GM12878 (cell line): Measurements from ENCODE around the gene LRRC55. TPM values are rescaled to one million over a fixed set of nuclear protein-coding genes. Genes with fewer than 3 reads are reported as not detected.

Experiments
- ATAC-seq: fragments of 200-7000 bp; cut with Tn5 transposase; 3 replicates; pipeline ENCODE4 v1.9.1; 2020; ENCODE audit warnings: mild to moderate bottlenecking, moderate library complexity
- BruUV-seq: library from RNA; stranded (reverse); fragments of 400-500 nt; replicated peaks from 2 replicates; lab custom pipeline; 2021; lab: Mats Ljungman, UMichigan
- CTCF ChIA-PET: fragments of 300-600 bp; sonication (Branson Sonifier 250); formaldehyde crosslinking; extraction: SDS; loops from one replicate; lab custom pipeline; 2021; ENCODE audit warnings: inconsistent platforms; lab: Yijun Ruan, JAX
- POLR2A ChIA-PET: fragments of 350-600 bp; formaldehyde crosslinking; extraction: SDS; loops from one replicate; lab custom pipeline; 2021; ENCODE audit warnings: inconsistent platforms; lab: Charles Lee
- RAD21 ChIA-PET: fragments of 300-600 bp; sonication (Branson Sonifier 250); formaldehyde crosslinking; loops from one replicate; lab custom pipeline; 2023; ENCODE audit warnings: antibody characterized with exemption; ENCODE audit not compliant: unreplicated experiment; lab: Charles Lee
- SMC1A ChIA-PET: fragments of 300-600 bp; sonication (Branson Sonifier 250); formaldehyde crosslinking; loops from one replicate; lab custom pipeline; 2023; ENCODE audit not compliant: unreplicated experiment, uncharacterized antibody; lab: Charles Lee
- DNase-seq: peaks from one replicate; pipeline ENCODE4 v3.0.0-alpha.2; 2011; ENCODE audit warnings: low read depth, low spot score
- FAIRE-seq: peaks from 3 replicates; lab custom pipeline; 2011; peaks lifted over from hg19 to GRCh38; lab: Jason Lieb, UNC
- H2AFZ ChIP-seq: 2 replicates; pipeline ENCODE4 v1.6.0; 2011; ENCODE audit warnings: low read depth, low read length, control low read depth; ENCODE audit not compliant: control insufficient read depth
- H3K27ac ChIP-seq: 2 replicates; pipeline ENCODE4 v1.5.1; 2011; ENCODE audit warnings: control low read depth; ENCODE audit not compliant: control insufficient read depth, insufficient read depth
- H3K27me3 ChIP-seq, 2 experiments: replicated peaks in 1 of 2; 2 replicates each; pipeline versions ENCODE4 v1.6.0 to v1.6.1; 2011; ENCODE audit warnings: low read length in 1 of 2; ENCODE audit not compliant: control insufficient read depth in 2 of 2, insufficient read depth in 2 of 2
- H3K36me3 ChIP-seq, 2 experiments: 2 replicates each; pipeline ENCODE4 v1.5.1; 2011; ENCODE audit warnings: low read length in 1 of 2; ENCODE audit not compliant: control insufficient read depth in 2 of 2, insufficient read depth in 2 of 2
- H3K4me1 ChIP-seq: 2 replicates; pipeline ENCODE4 v1.6.1; 2011; ENCODE audit warnings: mild to moderate bottlenecking, low read length, moderate library complexity, mixed read lengths; ENCODE audit not compliant: control insufficient read depth, insufficient read depth
- H3K4me2 ChIP-seq: 2 replicates; pipeline ENCODE4 v1.6.0; 2011; ENCODE audit warnings: control low read depth; ENCODE audit not compliant: control insufficient read depth, insufficient read depth
- H3K4me3 ChIP-seq: fragments of 200-600 bp; sonication (generic); 2 replicates; pipeline ENCODE4 v1.5.1; 2016
- H3K79me2 ChIP-seq: 2 replicates; pipeline ENCODE4 v1.6.0; 2011; ENCODE audit warnings: low read length; ENCODE audit not compliant: control insufficient read depth, insufficient read depth
- H3K9ac ChIP-seq: 2 replicates; pipeline ENCODE4 v1.8.0; 2011; ENCODE audit warnings: low read length, control low read depth, mixed read lengths; ENCODE audit not compliant: control insufficient read depth, insufficient read depth
- H3K9me3 ChIP-seq: replicated peaks from 3 replicates; pipeline ENCODE4 v1.5.1; 2011; ENCODE audit warnings: mild to moderate bottlenecking, low read length; ENCODE audit not compliant: control insufficient read depth, insufficient read depth
- H4K20me1 ChIP-seq: 2 replicates; pipeline ENCODE4 v1.6.0; 2011; ENCODE audit not compliant: control insufficient read depth, insufficient read depth
- BHLHE40 ChIP-seq, 2 experiments: fragments of 450-650 bp in 1 of 2; IDR thresholded peaks; 2 replicates each; pipeline ENCODE4 v1.6.1; 2011 to 2017; ENCODE audit warnings: low read depth in 2 of 2, borderline replicate concordance in 1 of 2, improper control_type of control experiment in 1 of 2, low read length in 1 of 2, mild to moderate bottlenecking in 1 of 2
- CHD4 ChIP-seq: fragments of 200-600 bp; sonication (generic); IDR thresholded peaks from 2 replicates; pipeline ENCODE4 v1.6.1; 2016; ENCODE audit warnings: mild to moderate bottlenecking
- HCFC1 ChIP-seq: fragments of 150-350 bp; IDR thresholded peaks from 2 replicates; pipeline ENCODE4 v1.6.1; 2014; ENCODE audit warnings: low read length
- MTA2 ChIP-seq: fragments of 450-650 bp; IDR thresholded peaks from 2 replicates; pipeline ENCODE4 v1.6.1; 2016; ENCODE audit warnings: low read depth, mild to moderate bottlenecking, moderate library complexity
- PAX8 ChIP-seq: fragments of 450-650 bp; IDR thresholded peaks from 2 replicates; pipeline ENCODE4 v1.6.1; 2017; ENCODE audit warnings: mild to moderate bottlenecking, moderate library complexity
- RFX5 ChIP-seq: IDR thresholded peaks from 2 replicates; pipeline ENCODE4 v1.6.1; 2011; ENCODE audit warnings: low read depth, low read length, improper control_type of control experiment
- ZNF207 ChIP-seq: fragments of 450-650 bp; IDR thresholded peaks from 2 replicates; pipeline ENCODE4 v1.6.1; 2014; ENCODE audit warnings: antibody characterized with exemption, mild to moderate bottlenecking, borderline replicate concordance
- ZNF274 ChIP-seq: IDR thresholded peaks from one replicate; pipeline ENCODE4 v1.8.0; 2011; ENCODE audit not compliant: insufficient read length, insufficient read depth
- WGBS: methylation state at CpG from one replicate; pipeline ENCODE4 v1.1.6; 2016; ENCODE audit warnings: low lambda C conversion rate; ENCODE audit not compliant: insufficient replicate concordance, insufficient coverage; ENCODE audit errors: missing lambda C conversion rate; 5-methylcytosine and 5-hydroxymethylcytosine counted together
- in situ Hi-C: fragments of 300-500 bp; cut with MboI; formaldehyde crosslinking; loops from 9 replicates; pipeline ENCODE4 v1.14.3; 2018; ENCODE audit warnings: mixed read lengths
- intact Hi-C: fragments of 100-400 bp; cut with micrococcal nuclease; formaldehyde crosslinking; loops from one replicate; pipeline ENCODE4 v1.14.2; 2022; ENCODE audit not compliant: unreplicated experiment
- polyA plus RNA-seq, 11 experiments: library from polyadenylated mRNA; depleted of rRNA in 4 of 11; unstranded in 6 of 11; stranded (reverse) in 5 of 11; fragments of >200 nt; fragmentation: Nextera tagmentation in 4 of 11; fragmentation: Illumina TruSeq in 1 of 11; extraction: Ambion mirVana in 4 of 11; extraction: Trizol in 1 of 11; gene quantifications; 1 replicate in 1 of 11; 2 replicates in 10 of 11; pipeline versions ENCODE4 v1.2.1 to v1.2.3, GENCODE V29; 2011 to 2016; ENCODE audit warnings: inconsistent platforms in 2 of 11, missing spikeins in 2 of 11, low read depth in 1 of 11
- total RNA-seq, 4 experiments: library from RNA; depleted of rRNA in 3 of 4; stranded (reverse); fragments of >200 nt in 3 of 4; fragmentation: Illumina TruSeq in 1 of 4; extraction: Trizol in 1 of 4; gene quantifications; 2 replicates each; pipeline versions ENCODE4 v1.2.1 to v1.2.3, GENCODE V29; 2013 to 2021
- TF ChIP-seq, protein P1 (sequence below): fragments of 450-650 bp; IDR thresholded peaks from 2 replicates; pipeline ENCODE4 v1.6.1; 2016; ENCODE audit warnings: mild to moderate bottlenecking, moderate library complexity, borderline replicate concordance
- TF ChIP-seq, protein P2 (sequence below): IDR thresholded peaks from 2 replicates; pipeline ENCODE4 v1.6.1; 2011; ENCODE audit warnings: low read depth, mild to moderate bottlenecking, low read length, moderate library complexity, borderline replicate concordance; ENCODE audit errors: extremely low read depth

Gene LRRC55
- total and polyA plus RNA-seq, 10 of the 15 experiments (the other 5 are each of a cell fraction or from before 2014, with no cell fraction given): 0.01 to 0.04 TPM; not detected in 8

DNA sequence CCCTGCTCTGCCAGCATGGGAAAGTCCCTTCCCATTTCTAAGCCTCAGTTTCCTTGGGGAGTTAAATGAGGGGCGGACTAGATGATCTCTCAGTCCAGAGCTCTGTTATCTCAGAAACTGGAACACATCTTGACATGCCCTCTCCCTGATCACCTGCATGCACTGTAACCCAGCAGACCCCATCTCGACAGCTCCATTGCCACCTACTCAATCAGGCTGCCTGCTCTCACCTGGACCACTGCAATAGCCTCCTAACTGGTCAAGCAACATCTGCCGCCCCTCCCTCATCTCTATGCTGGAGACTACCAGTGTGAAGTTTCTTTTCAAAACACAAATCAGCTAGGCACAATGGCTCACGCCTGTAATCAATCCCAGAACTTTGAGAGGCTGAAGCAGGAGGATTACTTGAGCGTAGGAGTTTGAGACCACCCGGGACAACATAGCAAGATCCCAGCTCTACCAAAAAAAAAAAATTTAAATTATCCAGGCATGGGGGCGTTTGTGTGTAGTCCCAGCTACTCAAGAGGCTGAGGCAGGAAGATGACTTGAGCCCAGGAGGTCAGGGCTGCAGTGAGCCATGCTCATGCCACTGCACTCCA, 22.2 kb downstream of the LRRC55 start:
- Histone ChIP-seq H3K4me3 (no peak overlapping the region), H3K27ac (no peak overlapping the region), H3K79me2 (no peaks in the 10 kb centered on the region), H3K9ac (no peak overlapping the region), H3K4me1 (no peaks in the 10 kb centered on the region), H3K4me2 (no peak overlapping the region), H3K27me3 (no peaks in the 10 kb centered on the region; a peak in 1 of 4 replicates), H2AFZ (no peak overlapping the region), H4K20me1 (no peaks in the 10 kb centered on the region), H3K9me3 (no peaks in the 10 kb centered on the region), H3K36me3 (no peaks in the 10 kb centered on the region)
- ChIA-PET POLR2A (interaction anchor here (0.6 kb wide), 1 partner anchor 83 kb away, joined by 3 read pairs; no protein-coding TSS in a partner anchor), SMC1A (no interaction called here), CTCF (no interaction called here), RAD21 (no interaction called here)
- ATAC-seq (no peak), DNase-seq (no peak), FAIRE-seq (no peak)
- no TSS peak for BruUV-seq
- intact Hi-C loops (no loop called here), in situ Hi-C loops (no loop called here)
- no peak for TF ChIP-seq ZNF207
- no peak for TF ChIP-seq PAX8
- 11% methylated on average over 7 of the region's 7 CpGs for WGBS

DNA sequence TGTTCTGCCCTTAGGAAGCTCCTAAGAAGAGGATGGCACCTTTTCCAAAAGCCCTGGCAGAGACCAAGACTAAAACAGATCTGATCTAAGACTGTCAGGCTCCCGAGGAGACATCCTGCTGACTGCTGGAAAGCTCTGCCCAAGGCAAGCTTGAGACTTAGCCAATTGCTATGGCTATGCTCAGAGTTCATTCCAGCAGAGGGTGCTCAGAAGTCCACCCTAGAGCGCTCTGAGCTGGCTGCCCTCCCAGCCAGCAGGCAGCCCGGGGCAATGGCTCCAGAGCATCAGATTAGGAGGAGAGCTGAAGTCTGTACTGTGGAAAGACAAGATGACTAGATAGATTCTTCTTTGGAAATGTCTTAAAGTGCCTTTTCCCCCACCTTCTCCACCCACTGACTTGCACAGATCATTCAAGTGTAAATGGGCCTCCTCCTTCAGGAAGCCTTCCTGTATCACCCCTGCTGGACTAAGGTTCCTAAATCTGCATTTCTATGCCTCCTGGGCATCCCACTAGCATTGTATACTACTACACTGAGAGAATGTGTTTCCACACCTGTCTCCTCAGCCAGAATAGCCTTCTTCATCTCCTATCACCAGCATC, 23.4 kb downstream of the LRRC55 start:
- H3K4me3 ChIP-seq: no peak overlapping the region
- RAD21 ChIA-PET: no interaction called here
- no peak overlapping the region for H3K9ac ChIP-seq
- H3K4me2 ChIP-seq: no peak overlapping the region
- no peaks in the 10 kb centered on the region for H4K20me1 ChIP-seq
- in situ Hi-C loops (no loop called here), intact Hi-C loops (no loop called here)
- no peaks in the 10 kb centered on the region for H3K36me3 ChIP-seq
- H3K9me3 ChIP-seq: no peaks in the 10 kb centered on the region
- H3K27ac ChIP-seq: no peak overlapping the region
- POLR2A ChIA-PET: interaction anchor here (0.6 kb wide), 1 partner anchor 1279 kb away, joined by 3 read pairs; no protein-coding TSS in a partner anchor
- H3K79me2 ChIP-seq: no peaks in the 10 kb centered on the region
- no peak for TF ChIP-seq MTA2
- TF ChIP-seq, protein P1, sequence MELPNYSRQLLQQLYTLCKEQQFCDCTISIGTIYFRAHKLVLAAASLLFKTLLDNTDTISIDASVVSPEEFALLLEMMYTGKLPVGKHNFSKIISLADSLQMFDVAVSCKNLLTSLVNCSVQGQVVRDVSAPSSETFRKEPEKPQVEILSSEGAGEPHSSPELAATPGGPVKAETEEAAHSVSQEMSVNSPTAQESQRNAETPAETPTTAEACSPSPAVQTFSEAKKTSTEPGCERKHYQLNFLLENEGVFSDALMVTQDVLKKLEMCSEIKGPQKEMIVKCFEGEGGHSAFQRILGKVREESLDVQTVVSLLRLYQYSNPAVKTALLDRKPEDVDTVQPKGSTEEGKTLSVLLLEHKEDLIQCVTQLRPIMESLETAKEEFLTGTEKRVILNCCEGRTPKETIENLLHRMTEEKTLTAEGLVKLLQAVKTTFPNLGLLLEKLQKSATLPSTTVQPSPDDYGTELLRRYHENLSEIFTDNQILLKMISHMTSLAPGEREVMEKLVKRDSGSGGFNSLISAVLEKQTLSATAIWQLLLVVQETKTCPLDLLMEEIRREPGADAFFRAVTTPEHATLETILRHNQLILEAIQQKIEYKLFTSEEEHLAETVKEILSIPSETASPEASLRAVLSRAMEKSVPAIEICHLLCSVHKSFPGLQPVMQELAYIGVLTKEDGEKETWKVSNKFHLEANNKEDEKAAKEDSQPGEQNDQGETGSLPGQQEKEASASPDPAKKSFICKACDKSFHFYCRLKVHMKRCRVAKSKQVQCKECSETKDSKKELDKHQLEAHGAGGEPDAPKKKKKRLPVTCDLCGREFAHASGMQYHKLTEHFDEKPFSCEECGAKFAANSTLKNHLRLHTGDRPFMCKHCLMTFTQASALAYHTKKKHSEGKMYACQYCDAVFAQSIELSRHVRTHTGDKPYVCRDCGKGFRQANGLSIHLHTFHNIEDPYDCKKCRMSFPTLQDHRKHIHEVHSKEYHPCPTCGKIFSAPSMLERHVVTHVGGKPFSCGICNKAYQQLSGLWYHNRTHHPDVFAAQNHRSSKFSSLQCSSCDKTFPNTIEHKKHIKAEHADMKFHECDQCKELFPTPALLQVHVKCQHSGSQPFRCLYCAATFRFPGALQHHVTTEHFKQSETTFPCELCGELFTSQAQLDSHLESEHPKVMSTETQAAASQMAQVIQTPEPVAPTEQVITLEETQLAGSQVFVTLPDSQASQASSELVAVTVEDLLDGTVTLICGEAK: no peak
- TF ChIP-seq CHD4: no peak
- TF ChIP-seq, protein P2, sequence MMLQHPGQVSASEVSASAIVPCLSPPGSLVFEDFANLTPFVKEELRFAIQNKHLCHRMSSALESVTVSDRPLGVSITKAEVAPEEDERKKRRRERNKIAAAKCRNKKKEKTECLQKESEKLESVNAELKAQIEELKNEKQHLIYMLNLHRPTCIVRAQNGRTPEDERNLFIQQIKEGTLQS: no peak
- TF ChIP-seq ZNF274: no peak
- no peak for TF ChIP-seq BHLHE40 (IDR thresholded peaks at IDR 0.05; ENCODE audit: borderline replicate concordance in 1 of 2, low read depth in 2 of 2, low read length in 1 of 2)
- no peak for TF ChIP-seq RFX5
- TF ChIP-seq HCFC1: no peak
- no peaks in the 10 kb centered on the region; a peak in 1 of 4 replicates for H3K27me3 ChIP-seq
- WGBS: 13% methylated on average over 3 of the region's 3 CpGs
- no peaks in the 10 kb centered on the region for H3K4me1 ChIP-seq
- FAIRE-seq (no peak), DNase-seq (no peak), ATAC-seq (no peak)
- CTCF ChIA-PET: no interaction called here
- SMC1A ChIA-PET: no interaction called here
- no TSS peak for BruUV-seq
- H2AFZ ChIP-seq: no peak overlapping the region
